OCI-LY1 (cell line): ENCODE results near the gene COL9A1.

Experiments used
- CTCF ChIP-seq: fragments of 200-600 bp; sonication (generic), shearing (Covaris generic); IDR thresholded peaks from 2 replicates; pipeline ENCODE4 v1.5.1; 2017; ENCODE audit warnings: mild to moderate bottlenecking, antibody characterized with exemption, low read length, moderate library complexity, mixed read lengths
- EZH2 ChIP-seq: fragments of 200-600 bp; sonication (generic), shearing (Covaris generic); IDR thresholded peaks from 2 replicates; pipeline ENCODE4 v1.8.0; 2017; ENCODE audit warnings: borderline replicate concordance, mixed run types, mild to moderate bottlenecking, antibody characterized with exemption, low read length, moderate library complexity, mixed read lengths

- no peak for TF ChIP-seq CTCF
- no peak for TF ChIP-seq EZH2
Observed at GRCh38 chr6:70231311-70231710, 71.6 kb downstream of the COL9A1 start.
